Panc1 (cell line): ENCODE results near the gene FARS2. TPM values are rescaled to one million over a fixed set of nuclear protein-coding genes. Genes with fewer than 3 reads are reported as not detected.

Experiments used
- ATAC-seq: fragments of 200-7000 bp; cut with Tn5 transposase; 2 replicates; pipeline ENCODE4 v1.9.1; 2020; ENCODE audit warnings: mild to moderate bottlenecking, moderate library complexity
- BruUV-seq: library from RNA; stranded (reverse); fragments of 400-500 nt; replicated peaks from 2 replicates; lab custom pipeline; 2021; lab: Mats Ljungman, UMichigan
- CTCF ChIA-PET: fragments of 300-600 bp; sonication (Branson Sonifier 250); formaldehyde crosslinking; loops from one replicate; lab custom pipeline; 2022; ENCODE audit warnings: antibody characterized with exemption; lab: Charles Lee
- POLR2A ChIA-PET: fragments of 300-600 bp; sonication (Branson Sonifier 250); formaldehyde crosslinking; loops from one replicate; lab custom pipeline; 2022; ENCODE audit warnings: antibody characterized with exemption; lab: Charles Lee
- DNase-seq: peaks from one replicate; pipeline ENCODE4 v3.0.0-alpha.2; 2010; ENCODE audit warnings: low read depth, low spot score
- H3K27ac ChIP-seq: 2 replicates; pipeline ENCODE4 v1.5.1; 2011; ENCODE audit warnings: mild to moderate bottlenecking, low read length, inconsistent platforms
- H3K27me3 ChIP-seq: fragments of 200-500 bp; sonication (Bioruptor generic); 2 replicates; pipeline ENCODE4 v1.6.0; 2014; ENCODE audit warnings: low read length, inconsistent platforms; ENCODE audit not compliant: control insufficient read depth, insufficient read depth
- H3K36me3 ChIP-seq: fragments of 200-500 bp; sonication (Bioruptor generic); 2 replicates; pipeline ENCODE4 v1.5.1; 2014; ENCODE audit warnings: inconsistent platforms, mild to moderate bottlenecking, low read length, moderate library complexity; ENCODE audit not compliant: control insufficient read depth, insufficient read depth
- H3K4me1 ChIP-seq: 2 replicates; pipeline ENCODE4 v1.5.1; 2011; ENCODE audit warnings: inconsistent platforms, mild to moderate bottlenecking, low read length, moderate library complexity; ENCODE audit not compliant: control insufficient read depth, insufficient read depth
- H3K4me3 ChIP-seq, 2 experiments: 2 replicates each; pipeline ENCODE4 v1.5.1; 2011 to 2012; ENCODE audit warnings: low read depth in 2 of 2, low read length in 2 of 2, mild to moderate bottlenecking in 2 of 2, inconsistent platforms in 1 of 2, moderate library complexity in 1 of 2
- H3K9me3 ChIP-seq: fragments of 200-500 bp; sonication (Bioruptor generic); 2 replicates; pipeline ENCODE4 v1.5.1; 2014; ENCODE audit warnings: low read depth, mild to moderate bottlenecking, inconsistent platforms, low read length, moderate library complexity; ENCODE audit not compliant: control insufficient read depth, insufficient read depth
- CTCF ChIP-seq: fragments of 450-650 bp; IDR thresholded peaks from 2 replicates; pipeline ENCODE4 v1.5.1; 2017; ENCODE audit warnings: mild to moderate bottlenecking
- POLR2AphosphoS5 ChIP-seq: IDR thresholded peaks from 2 replicates; pipeline ENCODE4 v1.6.1; 2012; ENCODE audit warnings: mild to moderate bottlenecking, low read depth, low read length, moderate library complexity
- REST ChIP-seq, 2 experiments: IDR thresholded peaks; 2 replicates each; pipeline ENCODE4 v1.6.1; 2011 to 2012; ENCODE audit warnings: low read depth in 2 of 2, control low read depth in 1 of 2, low read length in 1 of 2, mild to moderate bottlenecking in 1 of 2, moderate library complexity in 1 of 2; ENCODE audit not compliant: insufficient read depth in 1 of 2
- SIN3A ChIP-seq: IDR thresholded peaks from 2 replicates; pipeline ENCODE4 v1.6.1; 2012; ENCODE audit warnings: low read depth, mild to moderate bottlenecking, low read length, moderate library complexity, borderline replicate concordance; ENCODE audit not compliant: insufficient read depth
- TCF7L2 ChIP-seq: IDR thresholded peaks from 2 replicates; pipeline ENCODE4 v1.6.1; 2011; ENCODE audit warnings: mild to moderate bottlenecking, low read depth, low read length, inconsistent platforms
- in situ Hi-C: cut with HindIII; loops from 2 replicates; pipeline ENCODE4 v1.10.0; 2016; ENCODE audit warnings: low sequenced_read_pairs, low pct_unique_long_range_greater_than_20kb
- intact Hi-C: fragments of 100-400 bp; cut with micrococcal nuclease; formaldehyde crosslinking; loops from one replicate; pipeline ENCODE4 v1.10.0; 2022; ENCODE audit not compliant: unreplicated experiment
- total RNA-seq: library from RNA; stranded (reverse); gene quantifications from one replicate; pipeline ENCODE4 v1.2.1, GENCODE V29; 2021; ENCODE audit not compliant: unreplicated experiment

Gene FARS2
- total RNA-seq, 1 experiment from 2014 or later: 12.8 TPM

GRCh38 chr6:5556011-5556410 lies 294.7 kb downstream of the FARS2 start:
- Histone ChIP-seq H3K27me3 (no peaks in the 10 kb centered on the region), H3K4me3 (no peak overlapping the region), H3K9me3 (no peaks in the 10 kb centered on the region), H3K27ac (no peak overlapping the region), H3K4me1 (no peaks in the 10 kb centered on the region), H3K36me3 (no peaks in the 10 kb centered on the region)
- intact Hi-C loops (no loop called here), in situ Hi-C loops (no loop called here)
- POLR2A ChIA-PET: no interaction called here
- ATAC-seq (no peak), DNase-seq (no peak)
- BruUV-seq: no TSS peak
- CTCF ChIA-PET: no interaction called here
- TF ChIP-seq REST (IDR thresholded peaks at IDR 0.05; ENCODE audit: insufficient read depth in 1 of 2, low read depth in 2 of 2, low read length in 1 of 2) (no peak), TCF7L2 (no peak), POLR2AphosphoS5 (no peak), CTCF (no peak), SIN3A (no peak)

- ChIA-PET POLR2A (no interaction called here), CTCF (no interaction called here)
- no peak for TF ChIP-seq CTCF
- TF ChIP-seq REST (IDR thresholded peaks at IDR 0.05; ENCODE audit: insufficient read depth in 1 of 2, low read depth in 2 of 2, low read length in 1 of 2): no peak
- no peak for TF ChIP-seq TCF7L2
- TF ChIP-seq POLR2AphosphoS5: no peak
- no peak for TF ChIP-seq SIN3A
- DNase-seq: no peak
- Histone ChIP-seq H3K27ac (no peak overlapping the region), H3K4me1 (no peaks in the 10 kb centered on the region), H3K9me3 (no peaks in the 10 kb centered on the region), H3K36me3 (no peaks in the 10 kb centered on the region), H3K4me3 (no peak overlapping the region), H3K27me3 (no peaks in the 10 kb centered on the region)
- no peak for ATAC-seq
- intact Hi-C loops: no loop called here
- BruUV-seq: no TSS peak
- in situ Hi-C loops: no loop called here
Observed at GRCh38 chr6:5557506-5557905, 296.2 kb downstream of the FARS2 start.
